RWPE1 (cell line): ENCODE results near the gene CEP170B.
"Not testable (repeated sequence)": the region's sequence is repeated elsewhere in the genome, so short reads cannot be mapped to it uniquely, and the experiment has no call there.

Source experiments
- CTCF ChIA-PET: fragments of 350-600 bp; sonication (Branson Sonifier 250); formaldehyde crosslinking; extraction: SDS; loops from one replicate; lab custom pipeline; 2021; lab: Yijun Ruan, JAX
- POLR2A ChIA-PET: fragments of 400-600 bp; formaldehyde crosslinking; extraction: SDS; loops from one replicate; lab custom pipeline; 2020; ENCODE audit warnings: antibody characterized with exemption; ENCODE audit not compliant: low non-redundant PET; lab: Yijun Ruan, JAX
- DNase-seq: peaks from one replicate; pipeline ENCODE4 v3.0.0; 2012; ENCODE audit warnings: low spot score
- H3K27ac ChIP-seq: fragments of 450-650 bp; 2 replicates; pipeline ENCODE4 v1.5.1; 2017
- CTCF ChIP-seq: fragments of 450-650 bp; conservative IDR thresholded peaks from 2 replicates; pipeline ENCODE4 v1.5.1; 2017; ENCODE audit warnings: low read depth, mild to moderate bottlenecking

Gene CEP170B

GRCh38 chr14:104898870-104899510 lies 33.9 kb downstream of the CEP170B start:
- no peak for TF ChIP-seq CTCF
- CTCF ChIA-PET = interaction anchor here (0.5 kb wide), 1 partner anchor 148 kb away, joined by 3 read pairs; no protein-coding TSS in a partner anchor
- DNase-seq = no peak
- POLR2A ChIA-PET = interaction anchor here (0.6 to 0.7 kb wide), 2 partner anchors 10 to 779 kb away, joined by 3 to 4 read pairs; no protein-coding TSS in a partner anchor
- H3K27ac ChIP-seq = no peak overlapping the region

- no peak for TF ChIP-seq CTCF
- ChIA-PET POLR2A (no interaction called here), CTCF (no interaction called here)
- no peak overlapping the region for H3K27ac ChIP-seq
- DNase-seq = no peak
These were observed 34.7 kb downstream of the CEP170B start for GRCh38 chr14:104899781-104900180.

- CTCF ChIA-PET = no interaction called here
- H3K27ac ChIP-seq = no peak overlapping the region
- DNase-seq = no peak
- no peak for TF ChIP-seq CTCF
- POLR2A ChIA-PET = no interaction called here
These were observed 35.8 kb downstream of the CEP170B start for GRCh38 chr14:104900639-104901512.

GRCh38 chr14:104903990-104904389 lies 38.9 kb downstream of the CEP170B start:
- TF ChIP-seq CTCF = no peak
- H3K27ac ChIP-seq = no peak overlapping the region
- POLR2A ChIA-PET = no interaction called here
- DNase-seq = no peak
- CTCF ChIA-PET = no interaction called here

GRCh38 chr14:104904650-104905578 lies 39.8 kb downstream of the CEP170B start:
- H3K27ac ChIP-seq, POLR2A ChIA-PET, CTCF ChIA-PET, DNase-seq: not testable (repeated sequence)

GRCh38 chr14:104905579-104905933 lies 40.5 kb downstream of the CEP170B start:
- CTCF ChIA-PET, H3K27ac ChIP-seq, POLR2A ChIA-PET, DNase-seq: not testable (repeated sequence)

GRCh38 chr14:104908303-104908702 lies 43.2 kb downstream of the CEP170B start:
- TF ChIP-seq CTCF = no peak
- ChIA-PET POLR2A (no interaction called here), CTCF (interaction anchor here (0.5 to 0.8 kb wide), 2 partner anchors 167 to 300 kb away, joined by 3 to 5 read pairs; no protein-coding TSS in a partner anchor)
- no peak overlapping the region for H3K27ac ChIP-seq
- no peak for DNase-seq
